ENCODE results near the gene HPSE2.
A peak's percentile ranks its signal among the peaks of the same experiment; 100 is the strongest.
"Not testable (repeated sequence)": the region's sequence is repeated elsewhere in the genome, so short reads cannot be mapped to it uniquely, and the experiment has no call there.

Gene HPSE2

GRCh38 chr10:99235658-99236626 is at the start of gene HPSE2:
Gene HPSE2 (minus strand): TSS chr10:99235852.
- no peak for DNase-seq

- no peak for DNase-seq
Measured at GRCh38 chr10:99280472-99280871, 44.8 kb upstream of the HPSE2 start.

- DNase-seq: no peak
Measured at GRCh38 chr10:99279626-99280111, 44.0 kb upstream of the HPSE2 start.

GRCh38 chr10:99276848-99277486 is 41.3 kb upstream of the HPSE2 start:
- peak; percentile 50 for DNase-seq

- DNase-seq: no peak
Measured at GRCh38 chr10:99266383-99266782, 30.7 kb upstream of the HPSE2 start.

GRCh38 chr10:99248824-99249223 is 13.2 kb upstream of the HPSE2 start:
- no peak for DNase-seq

- not testable (repeated sequence) for DNase-seq
Measured at GRCh38 chr10:99247893-99248292, 12.2 kb upstream of the HPSE2 start.

- DNase-seq: no peak
Measured at GRCh38 chr10:99236627-99237309, 1.1 kb upstream of the HPSE2 start.

- no peak for DNase-seq
Measured at GRCh38 chr10:99234791-99235657, 628 bp downstream of the HPSE2 start.

- peak; percentile 41 for DNase-seq
Measured at GRCh38 chr10:99234041-99234790, 1.4 kb downstream of the HPSE2 start.

GRCh38 chr10:99233689-99234037 is 2.0 kb downstream of the HPSE2 start:
- DNase-seq: no peak

- DNase-seq: no peak
Measured at GRCh38 chr10:99233000-99233688, 2.5 kb downstream of the HPSE2 start.

- no peak for DNase-seq
Measured at GRCh38 chr10:99232360-99232999, 3.2 kb downstream of the HPSE2 start.

- no peak for DNase-seq
Measured at GRCh38 chr10:99224766-99225165, 10.9 kb downstream of the HPSE2 start.

- no peak for DNase-seq
Measured at GRCh38 chr10:99207340-99207739, 28.3 kb downstream of the HPSE2 start.

GRCh38 chr10:99203310-99203709 is 32.3 kb downstream of the HPSE2 start:
- no peak for DNase-seq

GRCh38 chr10:99172950-99173349 is 62.7 kb downstream of the HPSE2 start:
- no peak for DNase-seq

- peak; percentile 58 for DNase-seq
Measured at GRCh38 chr10:99172128-99172738, 63.4 kb downstream of the HPSE2 start.

GRCh38 chr10:99170116-99170675 is 65.5 kb downstream of the HPSE2 start:
- DNase-seq: no peak

- no peak for DNase-seq
Measured at GRCh38 chr10:99161165-99161564, 74.5 kb downstream of the HPSE2 start.
